GM18868 (cell line): ENCODE results near the gene ZSCAN12.

Experiments used
- ATAC-seq: cut with Tn5 transposase; IDR thresholded peaks from one replicate; pipeline ENCODE4 v1.9.1; 2021; ENCODE audit warnings: mild to moderate bottlenecking, moderate library complexity; ENCODE audit not compliant: unreplicated experiment

The ZSCAN12 gene

DNA sequence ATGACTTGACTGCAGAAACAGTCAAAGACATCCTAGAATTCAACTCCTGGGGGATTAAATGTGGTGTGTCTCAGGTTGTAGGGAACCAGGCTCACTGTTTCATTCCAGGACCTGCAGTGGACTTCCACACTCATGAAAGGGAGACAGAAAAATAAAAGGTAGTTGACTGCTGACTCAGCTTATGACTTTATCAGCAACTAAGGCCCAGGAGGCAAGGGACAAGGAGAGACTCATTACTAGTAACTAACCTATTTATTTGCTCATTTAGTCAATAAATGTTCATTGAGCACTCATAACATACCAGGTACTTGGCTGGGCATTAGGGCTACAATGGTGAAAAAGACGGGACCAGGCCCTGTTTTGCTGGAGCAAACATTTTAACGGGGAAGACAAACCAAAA lies 66.5 kb downstream of the ZSCAN12 start:
- no peak for ATAC-seq

DNA sequence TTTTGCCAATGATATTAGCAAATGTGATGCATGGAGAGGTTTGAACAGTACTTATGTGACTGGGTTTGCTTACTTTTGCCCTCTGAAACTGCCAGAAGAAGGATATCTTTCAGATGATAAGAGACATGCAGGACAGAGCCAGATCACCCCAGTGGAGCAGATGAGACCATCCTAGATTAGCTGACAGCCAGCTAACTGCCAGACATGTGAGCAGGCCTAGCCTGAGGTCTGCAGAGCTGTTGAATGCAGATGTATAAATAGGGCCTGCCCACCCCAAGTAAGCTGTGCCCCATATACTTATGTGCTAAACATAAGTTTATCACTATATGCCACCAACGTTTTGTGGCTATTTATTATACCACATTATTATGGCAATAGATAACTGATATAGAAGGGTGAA lies 69.5 kb downstream of the ZSCAN12 start:
- no peak for ATAC-seq
